ENCODE data around the gene JSRP1. TPM values are rescaled to one million over a fixed set of nuclear protein-coding genes. Genes with fewer than 3 reads are reported as not detected.

The JSRP1 gene
- total RNA-seq, 1 donor from 2014 or later = not detected

GRCh38 chr19:2260341-2260805 is 4.2 kb upstream of the JSRP1 start:
- intact Hi-C loops (cut with DNase I) = no loop called here
- no peak for DNase-seq (ENCODE audit: low spot score in 2 of 2)
- no peaks in the 10 kb centered on the region for H3K4me1 ChIP-seq
- no peak overlapping the region for H3K27ac ChIP-seq
- no peaks in the 10 kb centered on the region for H3K27me3 ChIP-seq
- H3K9me3 ChIP-seq = no peaks in the 10 kb centered on the region
- no peak for TF ChIP-seq CTCF (IDR thresholded peaks at IDR 0.05)
- no peaks in the 10 kb centered on the region for H3K36me3 ChIP-seq
- no peak overlapping the region for H3K4me3 ChIP-seq

DNA sequence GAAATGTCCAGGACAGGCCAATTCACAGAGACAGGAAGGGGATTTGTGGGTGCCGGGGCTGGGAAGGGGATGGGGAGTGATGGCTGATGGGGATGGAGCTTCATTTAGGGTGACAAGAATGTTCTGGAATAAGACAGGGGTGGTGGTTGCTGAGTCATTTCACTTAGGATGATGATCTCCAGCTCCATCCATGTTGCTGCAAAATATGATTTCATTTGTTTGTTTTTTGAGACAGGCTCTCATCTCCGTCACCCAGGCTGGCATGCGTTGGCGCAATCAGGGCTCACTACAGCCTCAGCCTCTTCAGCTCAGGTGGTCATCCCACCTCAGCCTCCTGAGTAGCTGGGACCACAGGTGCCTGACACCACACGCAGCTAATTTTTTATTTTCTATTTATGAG is 3.1 kb upstream of the JSRP1 start:
- DNase-seq (ENCODE audit: low spot score in 2 of 2) = no peak
- intact Hi-C loops (cut with DNase I) = no loop called here
- no peak for TF ChIP-seq CTCF (IDR thresholded peaks at IDR 0.05)
- H3K4me3 ChIP-seq = no peak overlapping the region
- H3K4me1 ChIP-seq = no peaks in the 10 kb centered on the region
- no peak overlapping the region for H3K27ac ChIP-seq
- no peaks in the 10 kb centered on the region for H3K27me3 ChIP-seq
- no peaks in the 10 kb centered on the region for H3K36me3 ChIP-seq
- H3K9me3 ChIP-seq = no peaks in the 10 kb centered on the region

DNA sequence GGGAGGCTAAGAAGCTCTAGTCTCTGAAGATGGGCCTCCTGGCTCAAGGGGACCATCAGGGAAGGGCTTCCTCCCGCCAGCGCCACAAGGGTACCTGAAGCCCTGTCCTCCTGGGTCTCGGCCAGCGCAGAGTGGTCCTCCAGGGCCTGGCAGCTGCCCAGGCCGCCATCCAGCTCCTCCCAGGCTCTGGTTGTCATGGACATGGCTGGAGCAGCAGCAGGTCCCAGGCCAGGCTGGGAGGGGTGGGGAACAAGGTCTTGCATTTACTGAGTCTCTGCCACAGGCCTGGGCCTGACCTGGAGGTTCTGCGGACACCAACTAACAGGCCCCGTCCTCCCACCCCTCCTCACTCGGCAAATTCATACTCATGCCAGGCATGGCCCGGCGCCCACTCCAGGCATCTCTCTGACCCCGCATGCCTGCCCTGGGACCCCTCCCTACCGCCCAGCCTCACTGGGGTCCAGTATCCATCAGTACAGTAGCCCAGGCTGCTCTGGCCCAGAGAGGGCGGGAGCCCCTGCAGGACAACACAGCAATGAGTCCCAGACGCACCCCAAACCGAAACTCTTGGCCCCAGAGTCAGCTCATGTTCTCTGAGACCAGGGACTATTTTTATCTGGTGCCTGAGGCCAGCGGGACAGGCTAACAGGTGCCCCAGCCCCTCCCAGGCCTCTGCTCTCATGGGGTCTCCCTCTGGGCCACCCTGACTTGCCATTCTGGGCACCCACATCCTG is 938 bp downstream of the JSRP1 start:
- no peak overlapping the region for H3K27ac ChIP-seq
- H3K9me3 ChIP-seq = no peaks in the 10 kb centered on the region
- intact Hi-C loops (cut with DNase I) = no loop called here
- DNase-seq (ENCODE audit: low spot score in 2 of 2) = no peak
- no peaks in the 10 kb centered on the region for H3K36me3 ChIP-seq
- H3K4me1 ChIP-seq = peaks cover 0 to 26% of the 10 kb centered on the region in 2 donors
- peaks cover 13% of the 10 kb centered on the region for H3K27me3 ChIP-seq
- no peak overlapping the region for H3K4me3 ChIP-seq
- TF ChIP-seq CTCF (IDR thresholded peaks at IDR 0.05) = no peak

DNA sequence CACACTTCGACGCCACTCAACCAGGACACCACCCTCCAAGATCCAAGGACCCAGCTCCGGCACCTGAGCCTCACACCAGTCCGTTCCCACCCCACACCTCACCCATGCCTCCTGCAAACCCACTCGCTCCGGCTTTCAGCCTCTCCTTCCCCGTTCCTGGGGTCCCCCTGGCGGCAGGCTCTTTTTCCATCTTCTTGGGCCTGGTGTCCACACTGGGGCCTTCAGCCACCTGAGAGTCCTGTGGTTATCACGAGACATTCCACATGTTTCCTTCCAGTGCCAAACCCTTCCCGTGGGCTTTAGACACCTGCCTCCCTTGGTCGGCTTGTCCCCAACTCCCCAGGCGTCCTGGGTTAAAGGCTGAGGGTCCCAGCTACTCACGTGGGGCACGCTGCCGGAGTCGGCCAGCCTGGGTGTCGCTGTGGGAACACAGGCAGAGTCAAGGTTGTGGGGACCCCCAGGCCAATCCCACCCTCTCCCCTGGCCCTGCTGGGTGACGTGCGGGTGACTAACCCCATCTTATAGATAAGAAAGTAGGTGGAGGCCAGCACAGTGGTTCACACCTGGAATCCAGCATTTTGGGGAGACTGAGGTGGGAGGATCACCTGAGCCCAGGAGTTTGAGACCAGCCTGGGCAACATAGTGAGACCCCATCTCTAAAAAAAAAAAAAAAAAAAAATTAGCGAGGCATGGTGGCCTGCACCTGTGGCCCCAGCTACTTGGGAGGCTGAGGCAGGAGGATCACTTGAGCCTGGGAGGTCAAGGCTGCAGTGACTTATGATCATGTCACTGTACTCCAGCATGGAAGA is 1.9 kb downstream of the JSRP1 start:
- Histone ChIP-seq H3K27me3 (peaks cover 13% of the 10 kb centered on the region), H3K9me3 (no peaks in the 10 kb centered on the region), H3K4me3 (no peak overlapping the region), H3K27ac (no peak overlapping the region), H3K36me3 (no peaks in the 10 kb centered on the region), H3K4me1 (peaks cover 0 to 26% of the 10 kb centered on the region in 2 donors)
- intact Hi-C loops (cut with DNase I) = no loop called here
- no peak for TF ChIP-seq CTCF (IDR thresholded peaks at IDR 0.05)
- no peak for DNase-seq (ENCODE audit: low spot score in 2 of 2)

DNA sequence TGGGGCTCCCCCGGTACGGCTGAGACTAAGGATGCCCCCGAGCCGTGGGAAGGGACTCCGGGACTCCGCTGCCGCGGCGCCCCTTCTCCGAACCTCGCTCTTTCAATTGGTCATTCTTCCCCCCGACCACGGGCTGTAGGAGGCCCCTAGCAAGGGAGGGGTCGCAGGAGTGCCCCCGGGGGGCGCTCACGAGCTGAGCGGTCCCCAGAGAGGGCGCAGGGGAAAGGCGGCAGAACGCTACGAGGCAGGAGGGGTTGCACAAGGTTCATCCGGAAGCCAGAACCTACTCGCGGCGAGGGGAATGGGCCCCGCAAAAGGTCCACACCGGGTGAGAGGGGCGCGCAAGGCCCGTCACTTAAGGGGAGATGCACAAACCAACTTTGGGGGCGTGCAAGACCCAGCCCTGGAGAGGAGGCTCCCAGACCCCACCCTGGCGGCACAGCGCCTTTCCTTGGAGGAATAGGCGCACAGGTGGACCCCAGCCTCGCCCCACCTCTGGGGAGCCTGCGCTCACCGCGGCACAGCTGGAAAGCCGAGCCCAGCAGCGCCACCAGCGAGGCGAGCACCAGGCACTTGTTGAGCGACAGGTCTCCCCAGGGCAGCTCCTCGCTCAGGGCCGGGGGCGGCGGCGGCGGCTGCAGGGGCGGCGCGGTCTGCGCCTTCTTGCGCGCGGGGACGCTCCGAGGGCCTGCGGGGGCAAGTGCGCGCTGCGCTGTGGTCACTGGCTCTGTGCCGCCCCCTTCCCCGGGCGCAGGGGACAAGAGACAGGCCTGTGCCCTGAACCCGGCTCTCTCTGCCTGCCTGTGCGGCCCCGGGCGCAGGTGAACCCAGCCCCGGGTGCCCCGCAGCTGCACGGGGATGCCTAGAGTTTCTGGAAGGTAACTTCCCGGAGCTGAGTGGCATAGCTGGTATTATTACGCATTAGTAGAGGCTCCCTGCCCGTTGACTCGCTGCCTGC is 2.8 kb downstream of the JSRP1 start:
- Histone ChIP-seq H3K27ac (no peak overlapping the region), H3K4me1 (peaks cover 0 to 26% of the 10 kb centered on the region in 2 donors), H3K27me3 (peaks cover 13% of the 10 kb centered on the region), H3K36me3 (peaks cover under 1 to 4% of the 10 kb centered on the region in 2 donors), H3K4me3 (peak overlapping the region; percentile 33 to 39), H3K9me3 (no peaks in the 10 kb centered on the region)
- DNase-seq (ENCODE audit: low spot score in 2 of 2) = no peak
- intact Hi-C loops (cut with DNase I) = no loop called here
- peak in 1 of 3 experiments; percentile 16 for TF ChIP-seq CTCF (IDR thresholded peaks at IDR 0.05)

Measured in ascending aorta (tissue), 2 donors.